ENCODE measurements around the gene PEX3.
A peak's percentile ranks its signal among the peaks of the same experiment; 100 is the strongest.

Gene PEX3

GRCh38 chr6:143450453-143451371, at the start of gene PEX3, which contains the start of gene ADAT2:
PEX3 (plus strand) TSS chr6:143450805; CDS start chr6:143451043, 238 bp downstream.
ADAT2 (minus strand) TSS chr6:143450695; CDS start chr6:143450658, 37 bp downstream.
- peaks cover 4% of the 10 kb centered on the region; the same call in 1 of the 2 replicates for H3K36me3 ChIP-seq (ENCODE audit: insufficient read depth, low read length)

GRCh38 chr6:143401068-143401446, 49.5 kb upstream of the PEX3 start:
- TF ChIP-seq EZH2 (IDR thresholded peaks at IDR 0.05; ENCODE audit: borderline replicate concordance, low read depth, low read length, severe bottlenecking) (no peak), CTCF (IDR thresholded peaks at IDR 0.05; ENCODE audit: borderline replicate concordance, extremely low read depth, low read length, poor library complexity, severe bottlenecking) (no peak)
- no peak overlapping the region for H3K9ac ChIP-seq (ENCODE audit: low read depth, low read length)
- no peaks in the 10 kb centered on the region for H4K20me1 ChIP-seq (ENCODE audit: insufficient read depth, low read length)
- peaks cover 13% of the 10 kb centered on the region for H3K4me1 ChIP-seq (ENCODE audit: insufficient read depth, low read length)
- no peaks in the 10 kb centered on the region for H3K36me3 ChIP-seq (ENCODE audit: insufficient read depth, low read length)
- no peaks in the 10 kb centered on the region for H3K27me3 ChIP-seq (ENCODE audit: insufficient read depth, low read length, poor library complexity)
- H3K27ac ChIP-seq (ENCODE audit: low read length), result no peak overlapping the region
- no peak overlapping the region for H3K4me2 ChIP-seq (ENCODE audit: insufficient read depth, low read length)
- DNase-seq (no peak), ATAC-seq (ENCODE audit: insufficient read depth, low read depth) (peak; percentile 20; the same call in 2 of the 3 replicates)
- no peaks in the 10 kb centered on the region for H3K79me2 ChIP-seq (ENCODE audit: insufficient read depth, low read length)
- no peak overlapping the region for H2AFZ ChIP-seq (ENCODE audit: low read depth, low read length)
- H3K9me3 ChIP-seq (ENCODE audit: insufficient read depth, low read length, severe bottlenecking), result no peaks in the 10 kb centered on the region
- H3K4me3 ChIP-seq (ENCODE audit: low read depth in 1 of 2, low read length in 2 of 2), result no peak overlapping the region

More at GRCh38 chr6:143450453-143451371, at the start of gene PEX3, which contains the start of gene ADAT2:
- H3K27me3 ChIP-seq (ENCODE audit: insufficient read depth, low read length, poor library complexity), result no peaks in the 10 kb centered on the region
- no peaks in the 10 kb centered on the region for H3K9me3 ChIP-seq (ENCODE audit: insufficient read depth, low read length, severe bottlenecking)
- ATAC-seq (ENCODE audit: insufficient read depth, low read depth) (peak; percentile 95), DNase-seq (peak; percentile 94)
- TF ChIP-seq EZH2 (IDR thresholded peaks at IDR 0.05; ENCODE audit: borderline replicate concordance, low read depth, low read length, severe bottlenecking) (no peak), CTCF (IDR thresholded peaks at IDR 0.05; ENCODE audit: borderline replicate concordance, extremely low read depth, low read length, poor library complexity, severe bottlenecking) (no peak)
- H2AFZ ChIP-seq (ENCODE audit: low read depth, low read length), result peak within 1 kb of the TSS; percentile 99
- H3K4me1 ChIP-seq (ENCODE audit: insufficient read depth, low read length), result peaks cover 39% of the 10 kb centered on the region
- H3K79me2 ChIP-seq (ENCODE audit: insufficient read depth, low read length), result peaks cover 71% of the 10 kb centered on the region
- H3K27ac ChIP-seq (ENCODE audit: low read length), result peak within 1 kb of the TSS; percentile 86
- peak within 1 kb of the TSS; percentile 86 for H3K4me2 ChIP-seq (ENCODE audit: insufficient read depth, low read length)
- H3K4me3 ChIP-seq (ENCODE audit: low read depth in 1 of 2, low read length in 2 of 2), result peak within 1 kb of the TSS; percentile 58 to 86
- peak within 1 kb of the TSS; percentile 75 for H3K9ac ChIP-seq (ENCODE audit: low read depth, low read length)
- no peaks in the 10 kb centered on the region for H4K20me1 ChIP-seq (ENCODE audit: insufficient read depth, low read length)

- Histone ChIP-seq H3K4me3 (ENCODE audit: low read depth in 1 of 2, low read length in 2 of 2) (no peak overlapping the region), H3K27ac (ENCODE audit: low read length) (no peak overlapping the region), H3K79me2 (ENCODE audit: insufficient read depth, low read length) (no peaks in the 10 kb centered on the region), H3K4me2 (ENCODE audit: insufficient read depth, low read length) (no peak overlapping the region), H3K9me3 (ENCODE audit: insufficient read depth, low read length, severe bottlenecking) (no peaks in the 10 kb centered on the region), H3K9ac (ENCODE audit: low read depth, low read length) (no peak overlapping the region), H4K20me1 (ENCODE audit: insufficient read depth, low read length) (no peaks in the 10 kb centered on the region), H3K4me1 (ENCODE audit: insufficient read depth, low read length) (peaks cover 13% of the 10 kb centered on the region), H3K36me3 (ENCODE audit: insufficient read depth, low read length) (no peaks in the 10 kb centered on the region), H2AFZ (ENCODE audit: low read depth, low read length) (no peak overlapping the region), H3K27me3 (ENCODE audit: insufficient read depth, low read length, poor library complexity) (no peaks in the 10 kb centered on the region)
- ATAC-seq (ENCODE audit: insufficient read depth, low read depth), result no peak
- DNase-seq, result no peak
- TF ChIP-seq EZH2 (IDR thresholded peaks at IDR 0.05; ENCODE audit: borderline replicate concordance, low read depth, low read length, severe bottlenecking) (no peak), CTCF (IDR thresholded peaks at IDR 0.05; ENCODE audit: borderline replicate concordance, extremely low read depth, low read length, poor library complexity, severe bottlenecking) (no peak)
Measured at GRCh38 chr6:143401636-143402370, 48.8 kb upstream of the PEX3 start.

Measured in DND-41 (cell line).